CD8-positive, alpha-beta memory T cell (primary cell): ENCODE measurements around the gene AKAP6. TPM values are rescaled to one million over a fixed set of nuclear protein-coding genes. Genes with fewer than 3 reads are reported as not detected.

Experiments used
- CTCF ChIA-PET: fragments of 350-600 bp; sonication (Branson Sonifier 250); formaldehyde crosslinking; loops from one replicate; lab custom pipeline; 2021; ENCODE audit warnings: antibody characterized with exemption; lab: Charles Lee
- POLR2A ChIA-PET: fragments of 350-600 bp; sonication (Branson Sonifier 250); formaldehyde crosslinking; loops from one replicate; lab custom pipeline; 2021; ENCODE audit warnings: antibody characterized with exemption; lab: Charles Lee
- DNase-seq, 5 donors: peaks; one replicate each; pipeline versions ENCODE4 v3.0.0 to v3.0.0-alpha.2; 2020 to 2022; ENCODE audit warnings: mixed read lengths in 1 of 5
- H3K27ac ChIP-seq: one replicate; pipeline ENCODE4 v1.7.0; 2013; ENCODE audit warnings: low read depth, mild to moderate bottlenecking, low read length, moderate library complexity
- H3K27me3 ChIP-seq: 2 replicates; pipeline ENCODE4 v1.7.0; 2013; ENCODE audit warnings: low read length, mild to moderate bottlenecking; ENCODE audit not compliant: insufficient read depth, poor library complexity, severe bottlenecking
- H3K36me3 ChIP-seq: 2 replicates; pipeline ENCODE4 v1.7.0; 2013; ENCODE audit warnings: mild to moderate bottlenecking, low read length, moderate library complexity; ENCODE audit not compliant: insufficient read depth
- H3K4me1 ChIP-seq: 2 replicates; pipeline ENCODE4 v1.7.0; 2013; ENCODE audit warnings: mild to moderate bottlenecking, low read length, moderate library complexity; ENCODE audit not compliant: insufficient read depth
- H3K4me3 ChIP-seq: 2 replicates; pipeline ENCODE4 v1.7.0; 2013; ENCODE audit warnings: mild to moderate bottlenecking, low read length
- H3K9me3 ChIP-seq: 2 replicates; pipeline ENCODE4 v1.7.0; 2013; ENCODE audit warnings: mild to moderate bottlenecking, low read length
- H3K27ac Mint-ChIP-seq, 8 donors: one replicate each; pipeline ENCODE4 v1.8.0; 2020 to 2021; ENCODE audit warnings: mixed read lengths in 8 of 8, mild to moderate bottlenecking in 6 of 8, inconsistent platforms in 3 of 8, moderate library complexity in 3 of 8
- H3K27me3 Mint-ChIP-seq, 2 donors: one replicate each; pipeline ENCODE4 v1.8.0; 2020 to 2021; ENCODE audit warnings: mixed read lengths in 2 of 2, mild to moderate bottlenecking in 1 of 2, moderate library complexity in 1 of 2
- H3K36me3 Mint-ChIP-seq, 3 donors: one replicate each; pipeline ENCODE4 v1.8.0; 2020 to 2021; ENCODE audit warnings: mixed read lengths in 3 of 3, inconsistent platforms in 1 of 3, mild to moderate bottlenecking in 1 of 3
- H3K4me1 Mint-ChIP-seq, 3 donors: one replicate each; pipeline ENCODE4 v1.8.0; 2020 to 2021; ENCODE audit warnings: mixed read lengths in 3 of 3, inconsistent platforms in 1 of 3, mild to moderate bottlenecking in 1 of 3
- H3K4me3 Mint-ChIP-seq, 7 donors: one replicate each; pipeline ENCODE4 v1.8.0; 2020 to 2021; ENCODE audit warnings: mixed read lengths in 7 of 7, mild to moderate bottlenecking in 6 of 7, moderate library complexity in 4 of 7, inconsistent platforms in 2 of 7
- H3K9me3 Mint-ChIP-seq, 5 donors: one replicate each; pipeline ENCODE4 v1.8.0; 2020 to 2022; ENCODE audit warnings: mixed read lengths in 5 of 5, mild to moderate bottlenecking in 3 of 5, moderate library complexity in 2 of 5, inconsistent platforms in 1 of 5
- polyA plus RNA-seq: library from polyadenylated mRNA; unstranded; fragments of 300-500 nt; fragmentation: Illumina TruSeq; gene quantifications from one replicate; pipeline ENCODE4 v1.2.3, GENCODE V29; 2021
- total RNA-seq, 2 experiments: library from RNA; stranded (reverse); gene quantifications; one replicate each; pipeline ENCODE4 v1.2.3, GENCODE V29; 2021

The AKAP6 gene
- total and polyA plus RNA-seq, 3 experiments from 2014 or later, result 0.49 to 1.5 (median 1.4) TPM

DNA sequence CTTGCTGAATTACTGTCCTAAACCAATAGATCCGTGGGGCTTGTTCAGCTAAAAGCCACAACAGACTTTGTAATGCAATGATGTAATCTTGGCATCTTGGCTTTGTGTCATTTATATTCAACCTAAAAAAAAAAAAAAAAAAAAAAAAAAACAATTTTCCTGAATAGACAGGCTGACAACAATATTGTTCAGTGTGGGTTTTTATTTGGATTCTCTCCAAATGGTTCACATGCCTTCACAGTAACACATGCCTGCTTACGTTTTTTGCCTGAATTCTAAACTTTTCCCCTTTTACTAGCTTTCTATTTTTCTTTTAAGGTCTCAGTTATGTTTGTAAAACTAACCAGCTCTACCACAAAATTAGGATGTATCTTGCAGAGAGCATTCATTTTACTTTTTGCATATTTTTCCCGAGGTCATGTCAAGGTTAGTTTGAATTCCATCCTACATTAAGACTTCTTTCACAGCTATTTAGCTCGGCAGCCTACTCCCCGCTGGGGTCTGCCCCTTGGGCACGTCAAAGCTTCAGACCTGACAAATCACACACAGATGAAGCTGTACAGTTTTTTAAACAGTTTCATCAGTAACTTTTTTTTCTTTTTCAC, 395.9 kb downstream of the AKAP6 start:
- Mint-ChIP-seq H3K27me3 (peaks cover 0 to 4% of the 10 kb centered on the region in 2 donors), H3K4me1 (no peaks in the 10 kb centered on the region), H3K36me3 (no peaks in the 10 kb centered on the region), H3K4me3 (no peak overlapping the region), H3K27ac (no peak overlapping the region), H3K9me3 (peaks cover 0 to 7% (median 4%) of the 10 kb centered on the region in 5 donors)
- no peaks in the 10 kb centered on the region for H3K4me1 ChIP-seq
- no peak for DNase-seq
- no peak overlapping the region for H3K27ac ChIP-seq
- H3K9me3 ChIP-seq, result no peaks in the 10 kb centered on the region
- H3K4me3 ChIP-seq, result no peak overlapping the region
- ChIA-PET POLR2A (no interaction called here), CTCF (no interaction called here)
- no peaks in the 10 kb centered on the region for H3K27me3 ChIP-seq
- no peaks in the 10 kb centered on the region for H3K36me3 ChIP-seq

DNA sequence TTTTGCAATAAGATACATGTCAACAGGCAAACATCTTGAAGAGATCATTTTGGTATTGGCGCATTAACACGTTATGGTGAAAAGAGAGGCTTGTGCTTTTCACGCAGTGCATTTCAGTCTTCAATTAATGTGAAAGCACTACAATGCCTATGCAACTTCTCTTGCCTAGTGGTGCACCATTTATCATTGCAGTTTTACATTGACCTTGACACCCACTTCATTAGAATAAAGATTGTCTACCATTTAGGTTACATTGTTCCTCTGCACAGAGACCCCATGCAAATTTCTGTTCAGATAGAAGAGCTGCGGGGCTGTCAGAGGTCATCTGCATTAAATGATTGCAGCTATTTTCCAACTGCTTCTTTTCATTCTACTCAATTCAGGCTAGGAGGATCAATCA, 397.4 kb downstream of the AKAP6 start:
- Histone ChIP-seq H3K4me1 (no peaks in the 10 kb centered on the region), H3K9me3 (no peaks in the 10 kb centered on the region), H3K4me3 (no peak overlapping the region), H3K27ac (no peak overlapping the region), H3K36me3 (no peaks in the 10 kb centered on the region), H3K27me3 (no peaks in the 10 kb centered on the region)
- Mint-ChIP-seq H3K36me3 (no peaks in the 10 kb centered on the region), H3K4me1 (no peaks in the 10 kb centered on the region), H3K27me3 (peaks cover 0 to 4% of the 10 kb centered on the region in 2 donors), H3K27ac (no peak overlapping the region), H3K9me3 (peaks cover 0 to 7% (median 4%) of the 10 kb centered on the region in 5 donors), H3K4me3 (no peak overlapping the region)
- POLR2A ChIA-PET, result no interaction called here
- CTCF ChIA-PET, result no interaction called here
- DNase-seq, result no peak

DNA sequence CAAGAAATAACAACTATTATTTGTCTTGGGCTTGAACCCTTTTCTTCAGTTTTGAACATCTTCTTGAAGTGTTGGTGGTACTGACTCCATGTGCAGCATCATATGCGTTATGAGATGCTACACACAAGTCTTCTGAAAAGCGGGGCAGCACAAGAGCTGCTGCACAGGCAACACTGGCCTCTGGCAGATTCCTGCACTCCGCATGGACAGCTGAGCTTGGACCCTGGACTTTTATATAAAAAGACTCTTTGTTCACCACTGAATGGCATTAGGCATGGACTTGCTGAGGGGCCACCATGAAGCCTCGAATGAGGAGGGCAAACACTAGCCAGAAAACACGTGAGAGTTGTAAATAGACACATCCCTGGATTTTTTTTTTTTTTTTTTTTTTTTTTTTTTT, 398.7 kb downstream of the AKAP6 start:
- no peak overlapping the region for H3K27ac ChIP-seq
- no peaks in the 10 kb centered on the region for H3K4me1 ChIP-seq
- Mint-ChIP-seq H3K4me3 (no peak overlapping the region), H3K27ac (no peak overlapping the region), H3K27me3 (peaks cover 0 to 4% of the 10 kb centered on the region in 2 donors), H3K9me3 (peaks cover 0 to 5% (median 4%) of the 10 kb centered on the region in 5 donors), H3K36me3 (no peaks in the 10 kb centered on the region), H3K4me1 (no peaks in the 10 kb centered on the region)
- DNase-seq, result no peak
- CTCF ChIA-PET, result no interaction called here
- H3K9me3 ChIP-seq, result no peaks in the 10 kb centered on the region
- H3K4me3 ChIP-seq, result no peak overlapping the region
- H3K36me3 ChIP-seq, result no peaks in the 10 kb centered on the region
- H3K27me3 ChIP-seq, result no peaks in the 10 kb centered on the region
- POLR2A ChIA-PET, result no interaction called here

DNA sequence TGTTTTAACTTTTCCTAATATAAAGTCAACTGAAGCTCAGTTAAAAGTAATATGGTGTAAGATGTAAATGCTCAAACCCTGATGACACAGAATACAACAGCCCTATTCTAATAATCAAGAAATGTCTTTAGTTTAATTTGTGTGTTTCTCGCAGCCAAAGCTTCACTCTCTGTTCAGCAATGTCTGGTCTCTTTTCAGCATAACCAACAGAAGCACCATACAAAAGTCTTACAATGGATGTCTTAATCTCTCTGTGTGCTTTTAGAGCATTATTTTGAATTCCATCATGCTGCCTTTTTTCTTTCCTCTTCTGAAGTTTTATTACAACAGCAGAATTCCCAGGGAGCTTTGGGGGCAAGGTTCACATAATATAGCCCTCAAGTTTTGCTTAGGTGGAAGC, 399.4 kb downstream of the AKAP6 start:
- no peaks in the 10 kb centered on the region for H3K4me1 Mint-ChIP-seq
- no peak overlapping the region for H3K4me3 Mint-ChIP-seq
- Histone ChIP-seq H3K27me3 (no peaks in the 10 kb centered on the region), H3K36me3 (no peaks in the 10 kb centered on the region), H3K27ac (no peak overlapping the region), H3K4me3 (no peak overlapping the region), H3K9me3 (no peaks in the 10 kb centered on the region), H3K4me1 (no peaks in the 10 kb centered on the region)
- ChIA-PET CTCF (no interaction called here), POLR2A (no interaction called here)
- no peak overlapping the region for H3K27ac Mint-ChIP-seq
- no peak for DNase-seq
- H3K36me3 Mint-ChIP-seq, result no peaks in the 10 kb centered on the region
- H3K9me3 Mint-ChIP-seq, result peaks cover 0 to 5% (median 0%) of the 10 kb centered on the region in 5 donors
- peaks cover 0 to 4% of the 10 kb centered on the region in 2 donors for H3K27me3 Mint-ChIP-seq

DNA sequence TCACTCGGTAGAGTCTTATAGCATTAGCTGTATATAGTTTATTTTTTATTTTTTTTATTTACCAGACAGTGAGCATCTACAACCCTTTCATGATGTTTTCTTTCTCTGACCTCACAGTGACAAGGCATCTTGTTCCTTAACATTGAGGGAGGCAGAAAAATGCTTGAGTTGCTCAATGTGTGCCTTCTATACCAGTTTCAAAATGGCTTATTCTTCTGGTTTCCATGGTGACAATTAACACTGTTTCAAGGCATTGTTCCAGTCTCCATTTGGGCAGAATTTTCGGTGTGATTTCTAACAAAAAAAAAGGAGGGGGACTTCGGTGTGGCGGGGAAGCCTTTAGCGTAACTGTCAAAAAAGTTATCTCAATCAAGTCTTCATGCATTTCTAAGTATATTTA, 399.9 kb downstream of the AKAP6 start:
- Mint-ChIP-seq H3K27me3 (peaks cover 0 to 4% of the 10 kb centered on the region in 2 donors), H3K4me1 (no peaks in the 10 kb centered on the region), H3K9me3 (peaks cover 0 to 5% (median 0%) of the 10 kb centered on the region in 5 donors), H3K4me3 (no peak overlapping the region), H3K36me3 (no peaks in the 10 kb centered on the region), H3K27ac (no peak overlapping the region)
- no peak overlapping the region for H3K4me3 ChIP-seq
- no peak overlapping the region for H3K27ac ChIP-seq
- no peak for DNase-seq
- ChIA-PET CTCF (no interaction called here), POLR2A (no interaction called here)
- no peaks in the 10 kb centered on the region for H3K4me1 ChIP-seq
- H3K9me3 ChIP-seq, result no peaks in the 10 kb centered on the region
- no peaks in the 10 kb centered on the region for H3K27me3 ChIP-seq
- H3K36me3 ChIP-seq, result no peaks in the 10 kb centered on the region

DNA sequence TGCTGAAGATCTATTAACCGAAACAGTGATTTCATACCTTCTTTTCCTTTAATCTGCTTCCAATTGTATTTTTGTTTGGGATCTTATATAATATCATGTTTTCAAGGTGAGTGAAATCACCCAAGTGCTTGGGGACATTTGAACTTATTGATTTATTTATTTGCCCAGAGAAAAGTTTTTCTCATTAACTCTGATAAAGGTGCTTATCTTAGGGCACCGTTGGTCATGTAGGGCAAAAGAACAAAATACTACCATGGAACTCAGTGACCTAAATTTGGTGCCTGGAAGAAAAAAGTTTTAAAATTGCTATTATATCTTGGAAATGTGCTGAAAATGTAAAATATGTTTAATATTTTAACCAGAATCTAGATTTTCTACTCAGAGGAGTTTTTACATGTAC, 402.2 kb downstream of the AKAP6 start:
- Histone ChIP-seq H3K9me3 (no peaks in the 10 kb centered on the region), H3K4me3 (no peak overlapping the region), H3K4me1 (no peaks in the 10 kb centered on the region), H3K27me3 (no peaks in the 10 kb centered on the region), H3K36me3 (no peaks in the 10 kb centered on the region), H3K27ac (no peak overlapping the region)
- no peak overlapping the region for H3K27ac Mint-ChIP-seq
- H3K9me3 Mint-ChIP-seq, result peaks cover 0 to 5% (median 0%) of the 10 kb centered on the region in 5 donors
- no peaks in the 10 kb centered on the region for H3K4me1 Mint-ChIP-seq
- no peaks in the 10 kb centered on the region for H3K36me3 Mint-ChIP-seq
- H3K4me3 Mint-ChIP-seq, result no peak overlapping the region
- no peak for DNase-seq
- ChIA-PET POLR2A (no interaction called here), CTCF (no interaction called here)
- no peaks in the 10 kb centered on the region for H3K27me3 Mint-ChIP-seq

DNA sequence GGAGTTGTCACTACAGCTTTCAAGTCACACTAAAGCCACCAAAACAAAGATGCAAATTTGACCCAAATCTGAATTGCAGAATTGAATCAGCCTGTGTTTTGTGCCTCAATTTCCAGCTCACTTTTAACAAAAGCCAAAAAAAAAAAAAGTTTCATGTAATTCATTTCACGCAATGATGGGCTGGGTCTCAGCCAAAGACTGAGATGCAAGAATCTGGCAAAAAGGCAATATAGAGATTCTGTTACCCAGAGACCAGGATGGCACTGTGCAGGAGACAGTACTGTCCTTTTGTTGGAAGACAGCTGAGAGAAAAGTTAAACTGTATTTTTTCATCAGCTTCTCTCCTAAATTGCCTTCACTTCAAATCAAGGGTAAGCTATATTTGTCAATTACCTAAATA, 403.9 kb downstream of the AKAP6 start:
- POLR2A ChIA-PET, result interaction anchor here (0.7 kb wide), 1 partner anchor 1513 kb away, joined by 4 read pairs; no protein-coding TSS in a partner anchor
- H3K9me3 Mint-ChIP-seq, result peaks cover 0 to 7% (median 4%) of the 10 kb centered on the region in 5 donors
- Histone ChIP-seq H3K36me3 (no peaks in the 10 kb centered on the region), H3K27ac (no peak overlapping the region), H3K4me3 (no peak overlapping the region), H3K4me1 (no peaks in the 10 kb centered on the region), H3K27me3 (no peaks in the 10 kb centered on the region), H3K9me3 (no peaks in the 10 kb centered on the region)
- DNase-seq, result no peak
- CTCF ChIA-PET, result no interaction called here
- no peak overlapping the region for H3K4me3 Mint-ChIP-seq
- no peaks in the 10 kb centered on the region for H3K36me3 Mint-ChIP-seq
- H3K27me3 Mint-ChIP-seq, result no peaks in the 10 kb centered on the region
- no peak overlapping the region for H3K27ac Mint-ChIP-seq
- H3K4me1 Mint-ChIP-seq, result no peaks in the 10 kb centered on the region

DNA sequence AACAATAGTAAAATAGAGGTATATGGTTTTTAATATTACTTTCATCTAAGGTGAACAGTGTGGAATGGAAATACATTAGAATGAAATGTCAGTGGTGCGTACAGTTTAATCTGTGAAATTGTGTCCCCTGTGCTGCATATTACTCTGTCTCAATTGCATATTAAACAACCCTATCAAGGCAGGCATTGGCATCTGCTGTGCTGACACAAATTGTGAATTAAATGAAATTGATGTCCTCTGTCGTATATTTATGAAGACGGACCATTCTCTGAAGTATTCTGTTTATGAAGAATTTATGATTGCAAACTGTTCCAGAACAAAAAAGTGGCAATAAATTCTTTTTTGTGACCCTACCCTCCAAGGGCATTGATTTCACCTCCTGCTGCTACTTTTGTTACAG, 405.2 kb downstream of the AKAP6 start:
- H3K36me3 ChIP-seq, result no peaks in the 10 kb centered on the region
- H3K27me3 ChIP-seq, result no peaks in the 10 kb centered on the region
- Mint-ChIP-seq H3K27me3 (no peaks in the 10 kb centered on the region), H3K4me1 (no peaks in the 10 kb centered on the region), H3K27ac (no peak overlapping the region), H3K36me3 (no peaks in the 10 kb centered on the region), H3K4me3 (no peak overlapping the region), H3K9me3 (peaks cover 0 to 7% (median 0%) of the 10 kb centered on the region in 5 donors)
- ChIA-PET POLR2A (no interaction called here), CTCF (no interaction called here)
- H3K27ac ChIP-seq, result no peak overlapping the region
- no peak overlapping the region for H3K4me3 ChIP-seq
- DNase-seq, result no peak
- no peaks in the 10 kb centered on the region for H3K9me3 ChIP-seq
- H3K4me1 ChIP-seq, result no peaks in the 10 kb centered on the region
